ENCODE results near the gene NHS.

DNA sequence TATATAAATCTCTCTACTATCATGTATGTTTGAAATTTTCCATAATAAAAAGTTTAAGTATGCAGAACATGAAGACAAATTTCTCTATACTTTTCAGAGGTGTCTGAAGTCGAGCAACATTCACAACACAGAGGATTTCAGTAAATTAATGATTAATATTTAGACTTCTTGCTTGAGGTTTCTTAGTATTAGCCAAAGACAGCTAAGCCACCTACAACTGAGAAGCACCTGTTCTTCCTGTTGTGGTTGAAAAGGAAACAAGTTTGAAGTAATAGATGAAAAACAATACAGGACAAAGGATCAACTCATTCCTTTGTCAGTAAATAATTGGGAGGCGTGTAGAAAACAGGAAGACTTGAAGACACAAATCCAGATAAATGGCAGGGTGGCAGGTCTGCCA is 383.4 kb downstream of the NHS start:
- TF ChIP-seq, protein P1, sequence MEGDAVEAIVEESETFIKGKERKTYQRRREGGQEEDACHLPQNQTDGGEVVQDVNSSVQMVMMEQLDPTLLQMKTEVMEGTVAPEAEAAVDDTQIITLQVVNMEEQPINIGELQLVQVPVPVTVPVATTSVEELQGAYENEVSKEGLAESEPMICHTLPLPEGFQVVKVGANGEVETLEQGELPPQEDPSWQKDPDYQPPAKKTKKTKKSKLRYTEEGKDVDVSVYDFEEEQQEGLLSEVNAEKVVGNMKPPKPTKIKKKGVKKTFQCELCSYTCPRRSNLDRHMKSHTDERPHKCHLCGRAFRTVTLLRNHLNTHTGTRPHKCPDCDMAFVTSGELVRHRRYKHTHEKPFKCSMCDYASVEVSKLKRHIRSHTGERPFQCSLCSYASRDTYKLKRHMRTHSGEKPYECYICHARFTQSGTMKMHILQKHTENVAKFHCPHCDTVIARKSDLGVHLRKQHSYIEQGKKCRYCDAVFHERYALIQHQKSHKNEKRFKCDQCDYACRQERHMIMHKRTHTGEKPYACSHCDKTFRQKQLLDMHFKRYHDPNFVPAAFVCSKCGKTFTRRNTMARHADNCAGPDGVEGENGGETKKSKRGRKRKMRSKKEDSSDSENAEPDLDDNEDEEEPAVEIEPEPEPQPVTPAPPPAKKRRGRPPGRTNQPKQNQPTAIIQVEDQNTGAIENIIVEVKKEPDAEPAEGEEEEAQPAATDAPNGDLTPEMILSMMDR (IDR thresholded peaks at IDR 0.05): no peak
- no peak for TF ChIP-seq POLR2A (IDR thresholded peaks at IDR 0.05)

All from body of pancreas (tissue), 4 donors.